ENCODE measurements around the gene FARS2. TPM values are rescaled to one million over a fixed set of nuclear protein-coding genes. Genes with fewer than 3 reads are reported as not detected.

The FARS2 gene
- total RNA-seq, 2 donors from 2014 or later: 15.4 to 15.7 TPM

DNA sequence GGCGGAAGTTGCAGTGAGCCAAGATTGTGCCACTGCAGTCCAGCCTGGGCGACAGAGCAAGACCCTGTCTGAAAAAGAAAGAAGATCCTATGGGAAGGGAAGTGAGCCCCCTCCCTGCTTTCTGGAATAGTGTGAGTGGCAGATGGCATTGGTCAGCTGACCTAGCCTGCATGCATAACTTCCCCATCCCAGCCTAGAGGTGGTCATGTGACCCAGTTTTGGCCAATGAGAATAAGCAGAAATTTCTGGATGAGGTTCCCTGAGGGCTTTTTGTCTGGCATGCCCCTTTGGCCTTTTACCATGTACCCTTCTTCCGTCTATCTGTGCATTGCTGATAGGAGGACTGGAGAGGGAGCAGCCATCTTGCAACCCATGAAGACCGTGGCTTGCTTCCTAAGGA lies 476.1 kb downstream of the FARS2 start:
- ATAC-seq (no peak), DNase-seq (no peak)
- intact Hi-C loops (cut with DNase I, micrococcal nuclease): no loop called here

DNA sequence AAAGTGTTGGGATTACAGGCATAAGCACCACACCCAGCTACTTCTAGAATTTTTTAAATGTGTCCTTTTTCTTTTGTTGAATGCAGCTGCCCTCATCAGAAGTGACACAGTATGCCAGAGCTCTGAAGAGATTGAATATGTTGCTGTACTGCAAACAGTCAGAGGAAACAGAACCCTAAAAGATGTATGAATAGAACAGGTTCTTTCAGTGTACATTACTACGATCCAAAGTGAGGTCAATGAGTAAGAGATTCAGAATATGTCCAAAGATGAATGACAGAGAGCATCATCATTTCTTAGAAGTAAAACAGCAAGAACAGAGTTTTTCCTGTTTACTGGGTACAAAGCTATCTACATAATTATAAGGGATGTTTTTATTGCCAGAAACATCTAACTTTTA lies 476.9 kb downstream of the FARS2 start:
- intact Hi-C loops (cut with DNase I, micrococcal nuclease): no loop called here
- DNase-seq (no peak), ATAC-seq (no peak)

DNA sequence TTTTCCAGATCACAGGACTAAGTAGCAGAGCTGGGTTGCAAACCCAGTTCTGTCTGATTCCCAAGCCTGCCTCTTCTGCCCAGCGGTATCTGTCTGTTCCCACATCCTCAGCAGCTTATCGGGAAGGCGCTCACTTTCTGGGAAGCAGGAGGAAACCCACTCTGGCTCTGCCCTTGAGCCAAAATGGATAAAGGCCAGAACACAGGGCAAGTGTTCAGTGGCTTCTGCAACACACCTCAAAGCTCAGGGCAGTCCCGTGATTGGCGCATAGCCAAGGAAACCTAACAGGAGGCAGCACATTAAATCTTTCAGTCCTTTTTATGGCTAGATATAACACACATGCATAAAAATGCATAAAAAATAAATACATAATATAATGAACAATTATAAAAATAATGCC lies 483.2 kb downstream of the FARS2 start:
- intact Hi-C loops (cut with DNase I, micrococcal nuclease): no loop called here
- ATAC-seq (peak; percentile 38), DNase-seq (peak in 1 of 2 donors; percentile 60)

GRCh38 chr6:5745081-5745480 lies 483.8 kb downstream of the FARS2 start:
- intact Hi-C loops (cut with DNase I, micrococcal nuclease): no loop called here
- no peak for ATAC-seq
- no peak for DNase-seq

- intact Hi-C loops (cut with DNase I, micrococcal nuclease): no loop called here
- DNase-seq (peak in 1 of 2 donors; percentile 23), ATAC-seq (peak; percentile 43)
These were observed 484.9 kb downstream of the FARS2 start for GRCh38 chr6:5746053-5746758.

DNA sequence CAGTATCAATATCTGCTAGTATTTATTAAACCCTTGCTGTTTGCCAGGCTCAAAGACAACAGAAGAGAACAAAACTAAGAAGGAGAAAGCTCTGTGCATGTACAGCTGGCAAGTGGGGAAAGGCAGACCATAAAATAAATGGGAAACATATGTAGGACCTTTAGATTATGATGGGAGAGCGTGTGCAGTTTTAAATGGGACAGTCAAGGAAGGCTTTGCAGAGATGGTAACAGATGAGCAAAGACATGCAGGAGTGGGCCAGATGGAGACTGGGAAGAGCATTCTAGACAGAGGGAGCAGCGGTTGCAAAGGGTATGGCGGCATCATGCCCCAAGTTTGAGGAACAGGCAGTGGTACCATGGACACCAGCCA lies 485.4 kb downstream of the FARS2 start:
- intact Hi-C loops (cut with DNase I, micrococcal nuclease): no loop called here
- ATAC-seq (no peak), DNase-seq (no peak)

GRCh38 chr6:5747379-5747778 lies 486.1 kb downstream of the FARS2 start:
- ATAC-seq: peak; percentile 30
- intact Hi-C loops (cut with DNase I, micrococcal nuclease): no loop called here
- no peak for DNase-seq

GRCh38 chr6:5749016-5749650 lies 487.8 kb downstream of the FARS2 start:
- ATAC-seq: peak; percentile 43
- no peak for DNase-seq
- intact Hi-C loops (cut with DNase I, micrococcal nuclease): no loop called here

DNA sequence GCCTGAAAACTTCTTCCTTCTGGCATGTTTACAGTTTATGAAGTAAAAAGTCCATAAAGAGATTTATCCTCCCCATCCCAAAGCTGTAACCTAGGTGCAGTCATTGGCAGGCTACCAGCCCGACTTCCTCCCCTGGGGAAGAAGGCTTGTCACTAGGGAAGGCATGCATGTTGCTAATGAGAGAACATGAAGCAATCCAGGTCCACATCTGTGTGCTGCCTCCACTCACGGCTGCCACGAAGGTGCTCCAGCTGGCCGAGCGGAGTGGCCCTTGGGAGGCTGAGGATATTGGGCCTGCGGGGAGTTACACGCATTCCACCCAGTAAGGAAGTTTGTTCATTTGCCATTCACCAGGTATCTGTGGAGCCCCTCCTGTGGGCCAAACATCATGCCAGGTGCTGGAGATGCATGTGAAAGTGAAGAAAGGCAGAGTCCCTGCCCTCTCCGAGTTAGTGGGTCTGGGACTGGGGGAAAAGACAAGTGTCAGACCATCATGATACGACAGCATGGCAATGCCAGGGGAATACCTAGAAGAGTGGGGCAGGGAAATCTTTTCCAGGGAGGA lies 488.4 kb downstream of the FARS2 start:
- peak; percentile 41 to 75 for DNase-seq

GRCh38 chr6:5751525-5752390 lies 490.4 kb downstream of the FARS2 start:
- no peak for ATAC-seq
- no peak for DNase-seq
- intact Hi-C loops (cut with DNase I, micrococcal nuclease): no loop called here

More for the DNA sequence above, 488.4 kb downstream of the FARS2 start:
- ATAC-seq: peak; percentile 89
- intact Hi-C loops (cut with DNase I, micrococcal nuclease): no loop called here

GRCh38 chr6:5752391-5752680 lies 491.0 kb downstream of the FARS2 start:
- intact Hi-C loops (cut with DNase I, micrococcal nuclease): no loop called here

GRCh38 chr6:5753209-5753608 lies 491.9 kb downstream of the FARS2 start:
- DNase-seq (no peak), ATAC-seq (no peak)
- intact Hi-C loops (cut with DNase I, micrococcal nuclease): no loop called here

More at GRCh38 chr6:5752391-5752680, 491.0 kb downstream of the FARS2 start:
- DNase-seq: no peak
- no peak for ATAC-seq

GRCh38 chr6:5754904-5755303 lies 493.6 kb downstream of the FARS2 start:
- ATAC-seq (no peak), DNase-seq (no peak)
- intact Hi-C loops (cut with DNase I, micrococcal nuclease): no loop called here

- ATAC-seq (no peak), DNase-seq (no peak)
- intact Hi-C loops (cut with DNase I, micrococcal nuclease): no loop called here
These were observed 498.3 kb downstream of the FARS2 start for GRCh38 chr6:5759571-5759970.

- no peak for ATAC-seq
These were observed 500.1 kb downstream of the FARS2 start for GRCh38 chr6:5761370-5761769.

DNA sequence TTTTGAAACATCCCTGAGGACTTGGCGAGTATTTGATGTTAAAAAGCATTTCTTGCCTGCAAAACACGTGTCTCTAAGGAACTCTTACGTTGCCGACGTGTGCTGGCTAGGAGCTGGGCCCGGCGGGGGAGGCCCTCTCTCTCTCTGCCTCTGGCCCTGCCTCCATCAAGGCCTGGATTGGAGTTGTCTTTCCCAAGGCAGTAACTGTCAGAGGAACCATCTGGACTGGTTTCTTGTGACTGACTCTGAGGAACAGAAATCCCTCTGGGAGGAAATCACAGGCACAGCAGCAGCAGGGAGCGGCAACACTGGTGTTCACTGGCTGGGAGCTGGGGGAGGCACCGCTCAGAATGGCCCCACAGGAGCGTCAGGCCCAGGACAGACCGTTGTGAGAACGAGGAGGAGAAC lies 501.3 kb downstream of the FARS2 start:
- intact Hi-C loops (cut with DNase I, micrococcal nuclease): no loop called here
- ATAC-seq: no peak

More at GRCh38 chr6:5761370-5761769, 500.1 kb downstream of the FARS2 start:
- intact Hi-C loops (cut with DNase I, micrococcal nuclease): no loop called here
- no peak for DNase-seq

GRCh38 chr6:5763407-5763806 lies 502.1 kb downstream of the FARS2 start:
- DNase-seq (no peak), ATAC-seq (no peak)
- intact Hi-C loops (cut with DNase I, micrococcal nuclease): no loop called here

More for the DNA sequence above, 501.3 kb downstream of the FARS2 start:
- no peak for DNase-seq

DNA sequence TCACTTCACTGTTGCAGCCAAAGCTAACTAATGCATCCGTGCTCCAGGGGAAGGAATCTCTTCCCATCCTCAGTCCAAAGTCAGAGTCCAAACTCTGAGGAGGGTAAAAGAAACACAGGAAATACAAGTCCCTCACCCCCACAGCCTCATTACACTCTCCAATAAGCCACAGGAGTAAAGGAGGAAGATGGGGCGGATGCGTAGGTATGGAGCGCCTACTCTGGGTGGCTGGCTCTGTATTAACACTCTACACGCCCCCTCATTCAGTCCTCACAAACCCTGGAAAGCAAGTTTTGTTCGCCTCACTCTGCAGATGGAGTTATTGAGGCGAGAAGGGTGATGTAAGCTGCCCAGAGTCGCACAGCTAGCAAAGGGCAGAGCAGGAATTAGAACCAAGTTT lies 502.6 kb downstream of the FARS2 start:
- no peak for DNase-seq
- ATAC-seq: no peak
- intact Hi-C loops (cut with DNase I, micrococcal nuclease): no loop called here

- intact Hi-C loops (cut with DNase I, micrococcal nuclease): no loop called here
- ATAC-seq: no peak
- DNase-seq: no peak
These were observed 503.2 kb downstream of the FARS2 start for GRCh38 chr6:5764401-5764955.
